GM23248 (cell line): ENCODE results near the gene LRP2. TPM values are rescaled to one million over a fixed set of nuclear protein-coding genes. Genes with fewer than 3 reads are reported as not detected.

Experiments used
- DNase-seq: peaks from one replicate; pipeline ENCODE4 v3.0.0-alpha.2; 2015
- H2AFZ ChIP-seq: fragments of 200-600 bp; sonication (generic); 2 replicates; pipeline ENCODE4 v1.6.1; 2016; ENCODE audit warnings: antibody characterized with exemption
- H3F3A ChIP-seq: fragments of 200-600 bp; sonication (generic); 2 replicates; pipeline ENCODE4 v1.6.1; 2016; ENCODE audit warnings: mild to moderate bottlenecking, antibody characterized with exemption, mixed run types; ENCODE audit not compliant: insufficient read depth
- H3K27ac ChIP-seq: fragments of 200-600 bp; sonication (generic); 2 replicates; pipeline ENCODE4 v1.5.1; 2016; ENCODE audit warnings: mild to moderate bottlenecking
- H3K27me3 ChIP-seq: fragments of 200-600 bp; sonication (generic); replicated peaks from 2 replicates; pipeline ENCODE4 v1.6.1; 2016; ENCODE audit warnings: mild to moderate bottlenecking; ENCODE audit not compliant: insufficient read depth
- H3K36me3 ChIP-seq: fragments of 200-600 bp; sonication (generic); 2 replicates; pipeline ENCODE4 v1.6.1; 2016; ENCODE audit warnings: low read depth, mild to moderate bottlenecking
- H3K4me1 ChIP-seq: fragments of 200-600 bp; sonication (generic); 2 replicates; pipeline ENCODE4 v1.6.1; 2016; ENCODE audit warnings: mild to moderate bottlenecking; ENCODE audit not compliant: insufficient read depth
- H3K4me2 ChIP-seq: fragments of 200-600 bp; sonication (generic); one replicate; pipeline ENCODE4 v1.6.1; 2016; ENCODE audit warnings: mild to moderate bottlenecking; ENCODE audit not compliant: unreplicated experiment
- H3K4me3 ChIP-seq: fragments of 200-600 bp; sonication (generic); 2 replicates; pipeline ENCODE4 v1.5.1; 2016; ENCODE audit warnings: mild to moderate bottlenecking
- H3K79me2 ChIP-seq: fragments of 200-600 bp; sonication (generic); 2 replicates; pipeline ENCODE4 v1.6.1; 2016; ENCODE audit warnings: mild to moderate bottlenecking; ENCODE audit not compliant: insufficient read depth
- H3K9ac ChIP-seq: fragments of 200-600 bp; sonication (generic); 2 replicates; pipeline ENCODE4 v1.6.1; 2016; ENCODE audit warnings: mild to moderate bottlenecking
- H3K9me2 ChIP-seq: fragments of 200-600 bp; sonication (generic); 2 replicates; pipeline ENCODE4 v1.6.1; 2016; ENCODE audit warnings: mixed run types, mild to moderate bottlenecking, moderate library complexity; ENCODE audit not compliant: insufficient read depth
- H3K9me3 ChIP-seq: fragments of 200-600 bp; sonication (generic); one replicate; pipeline ENCODE4 v1.6.1; 2017; ENCODE audit warnings: low read depth
- H4K20me1 ChIP-seq: fragments of 200-600 bp; sonication (generic); 2 replicates; pipeline ENCODE4 v1.6.0; 2016; ENCODE audit not compliant: insufficient read depth
- EZH2 ChIP-seq: fragments of 200-600 bp; sonication (generic); IDR thresholded peaks from 2 replicates; pipeline ENCODE4 v1.6.1; 2018; ENCODE audit warnings: antibody characterized with exemption, mild to moderate bottlenecking; ENCODE audit not compliant: insufficient read depth, poor library complexity, severe bottlenecking
- EZH2phosphoT487 ChIP-seq: fragments of 200-600 bp; sonication (generic); IDR thresholded peaks from 2 replicates; pipeline ENCODE4 v1.6.1; 2018; ENCODE audit warnings: antibody characterized with exemption, moderate library complexity, mild to moderate bottlenecking, low read depth; ENCODE audit not compliant: insufficient read depth
- WGBS, 2 experiments: methylation state at CpG; one replicate each; pipeline ENCODE4 v1.1.6; 2015 to 2017; ENCODE audit warnings: low lambda C conversion rate in 2 of 2, low coverage in 1 of 2; ENCODE audit errors: missing lambda C conversion rate in 2 of 2; 5-methylcytosine and 5-hydroxymethylcytosine counted together
- in situ Hi-C: fragments of 300-500 bp; cut with MboI; formaldehyde crosslinking; loops from 2 replicates; pipeline ENCODE4 v1.15.0; 2020
- polyA plus RNA-seq: library from polyadenylated mRNA; unstranded; fragments of >200 nt; fragmentation: Nextera tagmentation; extraction: Ambion mirVana; gene quantifications from 2 replicates; pipeline ENCODE4 v1.2.1, GENCODE V29; 2016
- total RNA-seq: library from RNA; depleted of rRNA; stranded (reverse); fragments of >200 nt; shearing (Covaris generic); gene quantifications from 2 replicates; pipeline ENCODE4 v1.2.3, GENCODE V29; 2014

The LRP2 gene
- total and polyA plus RNA-seq, 2 experiments from 2014 or later, result not detected

GRCh38 chr2:169254774-169255173 is 107.6 kb downstream of the LRP2 start:
- Histone ChIP-seq H3K4me3 (no peak overlapping the region), H3K79me2 (no peaks in the 10 kb centered on the region), H2AFZ (no peak overlapping the region), H3K27ac (no peak overlapping the region), H3K4me2 (no peak overlapping the region), H3K27me3 (no peaks in the 10 kb centered on the region), H3K9ac (no peak overlapping the region), H3K9me2 (no peaks in the 10 kb centered on the region), H3K9me3 (no peaks in the 10 kb centered on the region), H3F3A (no peaks in the 10 kb centered on the region), H4K20me1 (no peaks in the 10 kb centered on the region), H3K36me3 (no peaks in the 10 kb centered on the region), H3K4me1 (no peaks in the 10 kb centered on the region)
- in situ Hi-C loops, result no loop called here
- DNase-seq, result no peak
- 41 to 47% methylated on average over 4 of the region's 4 CpGs for WGBS, 2 experiments
- TF ChIP-seq EZH2phosphoT487 (no peak), EZH2 (no peak)

- Histone ChIP-seq H3K9ac (no peak overlapping the region), H3K4me1 (no peaks in the 10 kb centered on the region), H3K4me3 (no peak overlapping the region), H3K4me2 (no peak overlapping the region), H3K9me2 (no peaks in the 10 kb centered on the region), H3K9me3 (no peaks in the 10 kb centered on the region), H3K27me3 (no peaks in the 10 kb centered on the region), H3F3A (no peaks in the 10 kb centered on the region), H2AFZ (no peak overlapping the region), H3K27ac (no peak overlapping the region), H4K20me1 (no peaks in the 10 kb centered on the region), H3K79me2 (no peaks in the 10 kb centered on the region), H3K36me3 (no peaks in the 10 kb centered on the region)
- in situ Hi-C loops, result no loop called here
- TF ChIP-seq EZH2phosphoT487 (no peak), EZH2 (no peak)
- no peak for DNase-seq
- 20 to 28% methylated on average over 4 of the region's 4 CpGs for WGBS, 2 experiments
Observed at GRCh38 chr2:169247211-169247610, 115.1 kb downstream of the LRP2 start.

GRCh38 chr2:169240405-169240804 is 121.9 kb downstream of the LRP2 start:
- Histone ChIP-seq H3K79me2 (no peaks in the 10 kb centered on the region), H3K4me1 (no peaks in the 10 kb centered on the region), H3K9me2 (no peaks in the 10 kb centered on the region), H3K9ac (no peak overlapping the region), H3K27me3 (no peaks in the 10 kb centered on the region), H3F3A (no peaks in the 10 kb centered on the region), H3K9me3 (no peaks in the 10 kb centered on the region), H3K36me3 (no peaks in the 10 kb centered on the region), H3K4me3 (no peak overlapping the region), H3K4me2 (no peak overlapping the region), H3K27ac (no peak overlapping the region), H2AFZ (no peak overlapping the region), H4K20me1 (no peaks in the 10 kb centered on the region)
- in situ Hi-C loops, result no loop called here
- WGBS, 2 experiments, result 14 to 15% methylated on average over 1 of the region's 1 CpG
- no peak for TF ChIP-seq EZH2phosphoT487
- TF ChIP-seq EZH2, result no peak
- no peak for DNase-seq

GRCh38 chr2:169237939-169238338 is 124.4 kb downstream of the LRP2 start:
- Histone ChIP-seq H3K4me1 (no peaks in the 10 kb centered on the region), H3K36me3 (no peaks in the 10 kb centered on the region), H3F3A (no peaks in the 10 kb centered on the region), H3K27ac (no peak overlapping the region), H4K20me1 (no peaks in the 10 kb centered on the region), H3K27me3 (no peaks in the 10 kb centered on the region), H3K4me3 (no peak overlapping the region), H3K9me2 (no peaks in the 10 kb centered on the region), H3K4me2 (no peak overlapping the region), H3K9ac (no peak overlapping the region), H3K9me3 (no peaks in the 10 kb centered on the region), H2AFZ (no peak overlapping the region), H3K79me2 (no peaks in the 10 kb centered on the region)
- no peak for TF ChIP-seq EZH2phosphoT487
- TF ChIP-seq EZH2, result no peak
- in situ Hi-C loops, result no loop called here
- DNase-seq, result no peak
- 25% methylated on average over 6 of the region's 6 CpGs for WGBS, 2 experiments

GRCh38 chr2:169237286-169237685 is 125.0 kb downstream of the LRP2 start:
- H3K4me3 ChIP-seq, result no peak overlapping the region
- H3F3A ChIP-seq, result no peaks in the 10 kb centered on the region
- in situ Hi-C loops, result no loop called here
- H3K79me2 ChIP-seq, result no peaks in the 10 kb centered on the region
- no peak overlapping the region for H3K9ac ChIP-seq
- DNase-seq, result no peak
- H4K20me1 ChIP-seq, result no peaks in the 10 kb centered on the region
- 0% methylated on average over 2 of the region's 2 CpGs for WGBS, 2 experiments
- no peaks in the 10 kb centered on the region for H3K36me3 ChIP-seq
- no peaks in the 10 kb centered on the region for H3K9me2 ChIP-seq
- no peaks in the 10 kb centered on the region for H3K4me1 ChIP-seq
- H3K4me2 ChIP-seq, result no peak overlapping the region
- no peak overlapping the region for H2AFZ ChIP-seq
- no peaks in the 10 kb centered on the region for H3K9me3 ChIP-seq
- H3K27me3 ChIP-seq, result no peaks in the 10 kb centered on the region
- no peak overlapping the region for H3K27ac ChIP-seq
- TF ChIP-seq EZH2phosphoT487, result no peak
